ENCODE data around the gene FBXO36. TPM values are rescaled to one million over a fixed set of nuclear protein-coding genes. Genes with fewer than 3 reads are reported as not detected.

The FBXO36 gene
- total RNA-seq, 2 donors from 2014 or later, result 6.7 to 13.3 TPM

GRCh38 chr2:229980431-229981184 lies 58.3 kb downstream of the FBXO36 start:
- peak; percentile 81 for DNase-seq
- Mint-ChIP-seq H3K4me3 (peak overlapping the region; percentile 15), H3K27me3 (ENCODE audit: insufficient read depth) (no peaks in the 10 kb centered on the region), H3K36me3 (ENCODE audit: low read depth) (peaks cover 5% of the 10 kb centered on the region), H3K4me1 (peaks cover 9% of the 10 kb centered on the region), H3K9me3 (no peaks in the 10 kb centered on the region), H3K27ac (peak overlapping the region; percentile 89)
- Histone ChIP-seq H3K36me3 (ENCODE audit: control insufficient read depth, insufficient read depth, low read length) (no peaks in the 10 kb centered on the region), H3K4me3 (ENCODE audit: low read length) (peak overlapping the region; percentile 43), H3K4me1 (ENCODE audit: control insufficient read depth, insufficient read depth, low read length) (peaks cover 3% of the 10 kb centered on the region), H3K27ac (ENCODE audit: low read depth, low read length) (no peak overlapping the region), H3K9me3 (ENCODE audit: control insufficient read depth, low read length) (no peaks in the 10 kb centered on the region), H3K27me3 (ENCODE audit: control insufficient read depth, insufficient read depth, low read length, poor library complexity, severe bottlenecking) (no peaks in the 10 kb centered on the region), H3K9ac (ENCODE audit: extremely low read depth, low read length, poor library complexity, severe bottlenecking) (no peak overlapping the region)
- TF ChIP-seq CTCF (conservative IDR thresholded peaks at IDR 0.05), result no peak
- 62 to 65% methylated on average over 4 to 7 of the region's 7 CpGs for WGBS, 2 experiments (ENCODE audit: insufficient coverage in 1 of 2, insufficient read length in 1 of 2)

GRCh38 chr2:229993236-229993635 lies 70.9 kb downstream of the FBXO36 start:
- DNase-seq, result no peak
- Histone ChIP-seq H3K27ac (ENCODE audit: low read depth, low read length) (no peak overlapping the region), H3K36me3 (ENCODE audit: control insufficient read depth, insufficient read depth, low read length) (no peaks in the 10 kb centered on the region), H3K9ac (ENCODE audit: extremely low read depth, low read length, poor library complexity, severe bottlenecking) (no peak overlapping the region), H3K9me3 (ENCODE audit: control insufficient read depth, low read length) (no peaks in the 10 kb centered on the region), H3K4me1 (ENCODE audit: control insufficient read depth, insufficient read depth, low read length) (no peaks in the 10 kb centered on the region), H3K4me3 (ENCODE audit: low read length) (no peak overlapping the region), H3K27me3 (ENCODE audit: control insufficient read depth, insufficient read depth, low read length, poor library complexity, severe bottlenecking) (no peaks in the 10 kb centered on the region)
- Mint-ChIP-seq H3K4me1 (no peaks in the 10 kb centered on the region), H3K27ac (no peak overlapping the region), H3K4me3 (no peak overlapping the region), H3K36me3 (ENCODE audit: low read depth) (peaks cover 8% of the 10 kb centered on the region), H3K27me3 (ENCODE audit: insufficient read depth) (no peaks in the 10 kb centered on the region), H3K9me3 (no peaks in the 10 kb centered on the region)
- WGBS, 2 experiments (ENCODE audit: insufficient coverage in 1 of 2, insufficient read length in 1 of 2), result 82 to 98% methylated on average over 4 to 5 of the region's 6 CpGs
- no peak for TF ChIP-seq CTCF (conservative IDR thresholded peaks at IDR 0.05)

- Mint-ChIP-seq H3K36me3 (ENCODE audit: low read depth) (peaks cover 8% of the 10 kb centered on the region), H3K27me3 (ENCODE audit: insufficient read depth) (no peaks in the 10 kb centered on the region), H3K4me1 (no peaks in the 10 kb centered on the region), H3K9me3 (no peaks in the 10 kb centered on the region), H3K27ac (no peak overlapping the region), H3K4me3 (no peak overlapping the region)
- no peaks in the 10 kb centered on the region for H3K9me3 ChIP-seq (ENCODE audit: control insufficient read depth, low read length)
- no peaks in the 10 kb centered on the region for H3K27me3 ChIP-seq (ENCODE audit: control insufficient read depth, insufficient read depth, low read length, poor library complexity, severe bottlenecking)
- H3K27ac ChIP-seq (ENCODE audit: low read depth, low read length), result no peak overlapping the region
- H3K4me3 ChIP-seq (ENCODE audit: low read length), result no peak overlapping the region
- TF ChIP-seq CTCF (conservative IDR thresholded peaks at IDR 0.05), result no peak
- 91 to 96% methylated on average over 3 to 4 of the region's 4 CpGs for WGBS, 2 experiments (ENCODE audit: insufficient coverage in 1 of 2, insufficient read length in 1 of 2)
- no peak overlapping the region for H3K9ac ChIP-seq (ENCODE audit: extremely low read depth, low read length, poor library complexity, severe bottlenecking)
- no peaks in the 10 kb centered on the region for H3K4me1 ChIP-seq (ENCODE audit: control insufficient read depth, insufficient read depth, low read length)
- no peak for DNase-seq
- no peaks in the 10 kb centered on the region for H3K36me3 ChIP-seq (ENCODE audit: control insufficient read depth, insufficient read depth, low read length)
Measured at GRCh38 chr2:229996320-229996719, 74.0 kb downstream of the FBXO36 start.
